Endothelial cell of umbilical vein (primary cell): ENCODE measurements around the gene SLFN13. TPM values are rescaled to one million over a fixed set of nuclear protein-coding genes. Genes with fewer than 3 reads are reported as not detected.

Experiments
- BruUV-seq: library from RNA; stranded (reverse); fragments of 400-500 nt; replicated peaks from 2 replicates; lab custom pipeline; 2021; lab: Mats Ljungman, UMichigan
- CTCF ChIA-PET: fragments of 300-600, 350-600 bp; sonication (Branson Sonifier 250); formaldehyde crosslinking; loops from one replicate; lab custom pipeline; 2021; ENCODE audit warnings: antibody characterized with exemption, inconsistent platforms; lab: Charles Lee
- POLR2A ChIA-PET: fragments of 300-600, 350-600 bp; sonication (Branson Sonifier 250); formaldehyde crosslinking; loops from one replicate; lab custom pipeline; 2021; ENCODE audit warnings: antibody characterized with exemption, inconsistent platforms; lab: Charles Lee
- DNase-seq: peaks from one replicate; pipeline ENCODE4 v3.0.0-alpha.2; 2011; ENCODE audit warnings: low read depth, low spot score
- FAIRE-seq: peaks from 2 replicates; lab custom pipeline; 2011; peaks lifted over from hg19 to GRCh38; lab: Jason Lieb, UNC
- H2AFZ ChIP-seq: 2 replicates; pipeline ENCODE4 v1.6.0; 2012; ENCODE audit warnings: low read depth, low read length, control low read depth, inconsistent platforms
- H3K27ac ChIP-seq: 2 replicates; pipeline ENCODE4 v1.5.1; 2011; ENCODE audit warnings: low read depth, mild to moderate bottlenecking, control low read depth, low read length, moderate library complexity; ENCODE audit not compliant: insufficient read depth
- H3K27me3 ChIP-seq, 2 experiments: 2 replicates each; pipeline versions ENCODE4 v1.6.0 to v1.6.1; 2011; ENCODE audit warnings: low read length in 2 of 2, mixed read lengths in 1 of 2; ENCODE audit not compliant: control insufficient read depth in 2 of 2, insufficient read depth in 2 of 2
- H3K36me3 ChIP-seq, 2 experiments: 2 replicates in 1 of 2; 3 replicates in 1 of 2; pipeline ENCODE4 v1.5.1; 2011; ENCODE audit warnings: low read length in 2 of 2, mild to moderate bottlenecking in 1 of 2, moderate library complexity in 1 of 2; ENCODE audit not compliant: control insufficient read depth in 2 of 2, insufficient read depth in 2 of 2; ENCODE audit errors: extremely low read depth in 1 of 2
- H3K4me1 ChIP-seq: 3 replicates; pipeline ENCODE4 v1.5.1; 2011; ENCODE audit warnings: mild to moderate bottlenecking, low read length; ENCODE audit not compliant: control insufficient read depth, insufficient read depth; ENCODE audit errors: extremely low read depth
- H3K4me2 ChIP-seq: 2 replicates; pipeline ENCODE4 v1.6.1; 2011; ENCODE audit warnings: low read length, control low read depth, mixed read lengths; ENCODE audit not compliant: insufficient read depth
- H3K4me3 ChIP-seq, 3 experiments: fragments of 200-600 bp in 1 of 3; sonication (generic), shearing (Covaris generic) in 1 of 3; replicated peaks in 1 of 3; 2 replicates each; pipeline ENCODE4 v1.5.1; 2011 to 2016; ENCODE audit warnings: control low read depth in 3 of 3, low read length in 3 of 3, mild to moderate bottlenecking in 2 of 3, inconsistent platforms in 1 of 3, low read depth in 1 of 3, moderate library complexity in 1 of 3; ENCODE audit not compliant: insufficient read depth in 1 of 3
- H3K79me2 ChIP-seq: 2 replicates; pipeline ENCODE4 v1.6.0; 2012; ENCODE audit warnings: low read length, inconsistent platforms; ENCODE audit not compliant: control insufficient read depth, insufficient read depth
- H3K9ac ChIP-seq: replicated peaks from 2 replicates; pipeline ENCODE3; 2011; ENCODE audit warnings: low read length, control low read depth; ENCODE audit not compliant: insufficient read depth; ENCODE audit errors: extremely low read depth
- H3K9me1 ChIP-seq: replicated peaks from 3 replicates; pipeline ENCODE4 v1.6.0; 2011; ENCODE audit warnings: mild to moderate bottlenecking, low read length; ENCODE audit not compliant: control insufficient read depth, insufficient read depth; ENCODE audit errors: extremely low read depth
- H3K9me3 ChIP-seq: replicated peaks from 2 replicates; pipeline ENCODE4 v1.5.1; 2012; ENCODE audit warnings: low read length, inconsistent platforms; ENCODE audit not compliant: control insufficient read depth, insufficient read depth
- H4K20me1 ChIP-seq: replicated peaks from 2 replicates; pipeline ENCODE3; 2011; ENCODE audit warnings: mild to moderate bottlenecking, low read length; ENCODE audit not compliant: control insufficient read depth, insufficient read depth; ENCODE audit errors: extremely low read depth
- EZH2 ChIP-seq: IDR thresholded peaks from 2 replicates; pipeline ENCODE4 v1.6.1; 2012; ENCODE audit warnings: borderline replicate concordance, low read depth, mild to moderate bottlenecking, moderate library complexity, low read length, inconsistent platforms; ENCODE audit not compliant: severe bottlenecking
- FOS ChIP-seq: IDR thresholded peaks from 2 replicates; pipeline ENCODE4 v1.6.1; 2011; ENCODE audit warnings: mild to moderate bottlenecking, low read length, moderate library complexity, borderline replicate concordance; ENCODE audit not compliant: insufficient read depth
- GATA2 ChIP-seq: IDR thresholded peaks from 2 replicates; pipeline ENCODE4 v1.7.0; 2011; ENCODE audit warnings: low read depth, mild to moderate bottlenecking, moderate library complexity, mixed read lengths, low read length; ENCODE audit not compliant: insufficient read length, insufficient read depth
- JUN ChIP-seq: IDR thresholded peaks from 2 replicates; pipeline ENCODE4 v1.6.1; 2011; ENCODE audit warnings: borderline replicate concordance, low read depth; ENCODE audit not compliant: insufficient read length, insufficient read depth
- MYC ChIP-seq: IDR thresholded peaks from one replicate; pipeline ENCODE4 v1.6.1; 2011; ENCODE audit warnings: mild to moderate bottlenecking, low read depth, low read length
- POLR2A ChIP-seq: IDR thresholded peaks from 2 replicates; pipeline ENCODE4 v1.6.1; 2012; ENCODE audit warnings: low read depth, mild to moderate bottlenecking, control low read depth, low read length
- POLR2AphosphoS5 ChIP-seq: IDR thresholded peaks from 2 replicates; pipeline ENCODE4 v1.6.1; 2012; ENCODE audit warnings: low read depth, mild to moderate bottlenecking, control low read depth, low read length, moderate library complexity; ENCODE audit not compliant: insufficient read depth
- dilution Hi-C: fragments of 300-500 bp; cut with MboI; formaldehyde crosslinking; loops from one replicate; pipeline ENCODE4 v1.15.0; 2019; ENCODE audit warnings: low sequenced_read_pairs; ENCODE audit not compliant: extremely low pct_ligation_motif_present
- intact Hi-C: fragments of 100-400 bp; cut with micrococcal nuclease; formaldehyde crosslinking; loops from one replicate; pipeline ENCODE4 v1.10.0; 2022
- polyA plus RNA-seq, 4 experiments: library from polyadenylated mRNA; depleted of rRNA in 3 of 4; stranded (reverse) in 3 of 4; unstranded in 1 of 4; fragments of >200 nt; gene quantifications; 2 replicates each; pipeline versions ENCODE4 v1.2.1 to v1.2.3, GENCODE V29; 2011 to 2012; ENCODE audit warnings: missing spikeins in 1 of 4
- total RNA-seq: library from RNA; stranded (reverse); gene quantifications from 2 replicates; pipeline ENCODE4 v1.2.3, GENCODE V29; 2021
- TF ChIP-seq, protein P1 (sequence below), 2 donors: IDR thresholded peaks; 1 replicate in 1 of 2; 2 replicates in 1 of 2; pipeline ENCODE4 v1.5.1; 2011; ENCODE audit warnings: low read length in 2 of 2, mild to moderate bottlenecking in 2 of 2, moderate library complexity in 2 of 2, control low read depth in 1 of 2, inconsistent platforms in 1 of 2, low read depth in 1 of 2; ENCODE audit not compliant: insufficient read depth in 1 of 2; ENCODE audit errors: extremely low read depth in 1 of 2

SLFN13 gene
- total and polyA plus RNA-seq, 2 donors (not counting 3 experiments of a cell fraction or from before 2014, with no cell fraction given): 2.3 to 13.7 TPM

GRCh38 chr17:35491417-35491816 lies 42.9 kb upstream of the SLFN13 start:
- H2AFZ ChIP-seq: no peak overlapping the region
- DNase-seq (no peak), FAIRE-seq (no peak)
- no peaks in the 10 kb centered on the region for H4K20me1 ChIP-seq
- H3K9ac ChIP-seq: no peak overlapping the region
- peaks cover 5% of the 10 kb centered on the region for H3K4me1 ChIP-seq
- no TSS peak for BruUV-seq
- dilution Hi-C loops (no loop called here), intact Hi-C loops (no loop called here)
- no peaks in the 10 kb centered on the region for H3K36me3 ChIP-seq
- no peaks in the 10 kb centered on the region for H3K79me2 ChIP-seq
- ChIA-PET CTCF (no interaction called here), POLR2A (no interaction called here)
- H3K27me3 ChIP-seq: peaks cover 88 to 100% of the 10 kb centered on the region in 2 experiments
- H3K4me3 ChIP-seq: no peak overlapping the region
- H3K9me1 ChIP-seq: no peaks in the 10 kb centered on the region
- H3K9me3 ChIP-seq: no peaks in the 10 kb centered on the region
- TF ChIP-seq GATA2 (no peak), FOS (no peak), MYC (no peak), EZH2 (no peak), POLR2AphosphoS5 (no peak), POLR2A (no peak), JUN (no peak)
- TF ChIP-seq, protein P1, sequence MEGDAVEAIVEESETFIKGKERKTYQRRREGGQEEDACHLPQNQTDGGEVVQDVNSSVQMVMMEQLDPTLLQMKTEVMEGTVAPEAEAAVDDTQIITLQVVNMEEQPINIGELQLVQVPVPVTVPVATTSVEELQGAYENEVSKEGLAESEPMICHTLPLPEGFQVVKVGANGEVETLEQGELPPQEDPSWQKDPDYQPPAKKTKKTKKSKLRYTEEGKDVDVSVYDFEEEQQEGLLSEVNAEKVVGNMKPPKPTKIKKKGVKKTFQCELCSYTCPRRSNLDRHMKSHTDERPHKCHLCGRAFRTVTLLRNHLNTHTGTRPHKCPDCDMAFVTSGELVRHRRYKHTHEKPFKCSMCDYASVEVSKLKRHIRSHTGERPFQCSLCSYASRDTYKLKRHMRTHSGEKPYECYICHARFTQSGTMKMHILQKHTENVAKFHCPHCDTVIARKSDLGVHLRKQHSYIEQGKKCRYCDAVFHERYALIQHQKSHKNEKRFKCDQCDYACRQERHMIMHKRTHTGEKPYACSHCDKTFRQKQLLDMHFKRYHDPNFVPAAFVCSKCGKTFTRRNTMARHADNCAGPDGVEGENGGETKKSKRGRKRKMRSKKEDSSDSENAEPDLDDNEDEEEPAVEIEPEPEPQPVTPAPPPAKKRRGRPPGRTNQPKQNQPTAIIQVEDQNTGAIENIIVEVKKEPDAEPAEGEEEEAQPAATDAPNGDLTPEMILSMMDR (IDR thresholded peaks at IDR 0.05; ENCODE audit: extremely low read depth in 1 of 2, insufficient read depth in 1 of 2, low read depth in 1 of 2, low read length in 2 of 2): no peak
- no peak overlapping the region for H3K27ac ChIP-seq
- H3K4me2 ChIP-seq: no peak overlapping the region
